ENCODE data around the gene AGBL4. TPM values are rescaled to one million over a fixed set of nuclear protein-coding genes. Genes with fewer than 3 reads are reported as not detected.
A peak's percentile ranks its signal among the peaks of the same experiment; 100 is the strongest.

AGBL4 gene
- total RNA-seq, 1 donor from 2014 or later = not detected

- Mint-ChIP-seq H3K27me3 (ENCODE audit: unreplicated experiment) (peaks cover 3% of the 10 kb centered on the region), H3K4me1 (ENCODE audit: unreplicated experiment) (no peaks in the 10 kb centered on the region), H3K36me3 (ENCODE audit: unreplicated experiment) (no peaks in the 10 kb centered on the region), H3K4me3 (ENCODE audit: unreplicated experiment) (no peak overlapping the region), H3K27ac (ENCODE audit: unreplicated experiment) (no peak overlapping the region), H3K9me3 (ENCODE audit: unreplicated experiment) (no peaks in the 10 kb centered on the region)
- TF ChIP-seq CTCF (IDR thresholded peaks at IDR 0.05) = no peak
- no peak for DNase-seq (ENCODE audit: extremely low spot score, unreplicated experiment)
Observed at GRCh38 chr1:48581270-48581669, 1442.5 kb downstream of the AGBL4 start.

GRCh38 chr1:48576565-48576964 is 1447.2 kb downstream of the AGBL4 start:
- Mint-ChIP-seq H3K4me3 (ENCODE audit: unreplicated experiment) (no peak overlapping the region), H3K9me3 (ENCODE audit: unreplicated experiment) (no peaks in the 10 kb centered on the region), H3K4me1 (ENCODE audit: unreplicated experiment) (no peaks in the 10 kb centered on the region), H3K27ac (ENCODE audit: unreplicated experiment) (no peak overlapping the region), H3K27me3 (ENCODE audit: unreplicated experiment) (peaks cover 7% of the 10 kb centered on the region), H3K36me3 (ENCODE audit: unreplicated experiment) (no peaks in the 10 kb centered on the region)
- no peak for DNase-seq (ENCODE audit: extremely low spot score, unreplicated experiment)
- no peak for TF ChIP-seq CTCF (IDR thresholded peaks at IDR 0.05)

- H3K27me3 Mint-ChIP-seq (ENCODE audit: unreplicated experiment) = peaks cover 7% of the 10 kb centered on the region
- no peak for DNase-seq (ENCODE audit: extremely low spot score, unreplicated experiment)
- no peaks in the 10 kb centered on the region for H3K36me3 Mint-ChIP-seq (ENCODE audit: unreplicated experiment)
- peak; percentile 44 for TF ChIP-seq CTCF (IDR thresholded peaks at IDR 0.05)
- H3K4me1 Mint-ChIP-seq (ENCODE audit: unreplicated experiment) = no peaks in the 10 kb centered on the region
- no peak overlapping the region for H3K27ac Mint-ChIP-seq (ENCODE audit: unreplicated experiment)
- no peaks in the 10 kb centered on the region for H3K9me3 Mint-ChIP-seq (ENCODE audit: unreplicated experiment)
- no peak overlapping the region for H3K4me3 Mint-ChIP-seq (ENCODE audit: unreplicated experiment)
Observed at GRCh38 chr1:48572646-48573258, 1451.0 kb downstream of the AGBL4 start.

- Mint-ChIP-seq H3K27me3 (ENCODE audit: unreplicated experiment) (peaks cover 4% of the 10 kb centered on the region), H3K27ac (ENCODE audit: unreplicated experiment) (no peak overlapping the region), H3K9me3 (ENCODE audit: unreplicated experiment) (no peaks in the 10 kb centered on the region), H3K4me3 (ENCODE audit: unreplicated experiment) (no peak overlapping the region), H3K36me3 (ENCODE audit: unreplicated experiment) (no peaks in the 10 kb centered on the region), H3K4me1 (ENCODE audit: unreplicated experiment) (no peaks in the 10 kb centered on the region)
- no peak for TF ChIP-seq CTCF (IDR thresholded peaks at IDR 0.05)
- DNase-seq (ENCODE audit: extremely low spot score, unreplicated experiment) = no peak
Observed at GRCh38 chr1:48572134-48572533, 1451.6 kb downstream of the AGBL4 start.

GRCh38 chr1:48571303-48571987 is 1452.3 kb downstream of the AGBL4 start:
- Mint-ChIP-seq H3K4me3 (ENCODE audit: unreplicated experiment) (no peak overlapping the region), H3K27ac (ENCODE audit: unreplicated experiment) (no peak overlapping the region), H3K27me3 (ENCODE audit: unreplicated experiment) (peaks cover 4% of the 10 kb centered on the region), H3K9me3 (ENCODE audit: unreplicated experiment) (no peaks in the 10 kb centered on the region), H3K4me1 (ENCODE audit: unreplicated experiment) (no peaks in the 10 kb centered on the region), H3K36me3 (ENCODE audit: unreplicated experiment) (no peaks in the 10 kb centered on the region)
- DNase-seq (ENCODE audit: extremely low spot score, unreplicated experiment) = no peak
- TF ChIP-seq CTCF (IDR thresholded peaks at IDR 0.05) = no peak

All from osteocyte (in vitro differentiated cells).